Spleen (tissue), 11 donors: ENCODE data around the gene H1-8. TPM values are rescaled to one million over a fixed set of nuclear protein-coding genes. Genes with fewer than 3 reads are reported as not detected.
A peak's percentile ranks its signal among the peaks of the same experiment; 100 is the strongest.

Experiments used
- DNase-seq: peaks from one replicate; pipeline ENCODE4 v3.0.0-alpha.2; 2020
- H3K27ac ChIP-seq, 8 donors: fragments of 200-600 bp; sonication (generic) in 7 of 8; 1 replicate in 4 of 8; 2 replicates in 4 of 8; pipeline versions ENCODE4 v1.5.0 to v1.8.0; 2016 to 2021; ENCODE audit warnings: inconsistent platforms in 4 of 8, mild to moderate bottlenecking in 4 of 8, moderate library complexity in 1 of 8
- H3K27me3 ChIP-seq, 7 donors: fragments of 200-600 bp; sonication (generic) in 6 of 7; replicated peaks in 1 of 7; 1 replicate in 4 of 7; 2 replicates in 3 of 7; pipeline versions ENCODE4 v1.5.0 to v1.8.0; 2016 to 2021; ENCODE audit warnings: inconsistent platforms in 3 of 7, mild to moderate bottlenecking in 1 of 7
- H3K36me3 ChIP-seq, 6 donors: fragments of 200-600 bp; sonication (generic) in 5 of 6; 1 replicate in 4 of 6; 2 replicates in 2 of 6; pipeline versions ENCODE4 v1.5.0 to v1.8.0; 2016 to 2021; ENCODE audit warnings: inconsistent platforms in 2 of 6
- H3K4me1 ChIP-seq, 6 donors: fragments of 200-600 bp; sonication (generic) in 5 of 6; 1 replicate in 3 of 6; 2 replicates in 3 of 6; pipeline versions ENCODE4 v1.5.0 to v1.8.0; 2016 to 2021; ENCODE audit warnings: inconsistent platforms in 3 of 6
- H3K4me3 ChIP-seq, 8 donors: fragments of 200-600 bp; sonication (generic) in 7 of 8; 1 replicate in 4 of 8; 2 replicates in 4 of 8; pipeline versions ENCODE4 v1.5.0 to v1.8.0; 2016 to 2021; ENCODE audit warnings: inconsistent platforms in 4 of 8, mild to moderate bottlenecking in 4 of 8, moderate library complexity in 2 of 8
- H3K9me3 ChIP-seq, 8 donors: fragments of 200-600 bp; sonication (generic) in 7 of 8; 1 replicate in 4 of 8; 2 replicates in 4 of 8; pipeline versions ENCODE4 v1.5.0 to v1.8.0; 2016 to 2021; ENCODE audit warnings: inconsistent platforms in 4 of 8
- POLR2A ChIP-seq, 3 donors: fragments of 450-650 bp; IDR thresholded peaks; one replicate each; pipeline ENCODE4 v1.5.1; 2017; ENCODE audit warnings: antibody characterized with exemption in 3 of 3, mild to moderate bottlenecking in 1 of 3
- POLR2AphosphoS5 ChIP-seq, 3 donors: sonication (generic); formaldehyde crosslinking; IDR thresholded peaks; one replicate each; pipeline ENCODE4 v1.5.1; 2017; ENCODE audit warnings: antibody characterized with exemption in 3 of 3
- WGBS, 5 donors: extraction: QIAGEN DNeasy Blood & Tissue Kit in 3 of 5; methylation state at CpG; one replicate each; pipeline versions ENCODE4 v1.1.5 to v1.1.7; 2013 to 2018; 5-methylcytosine and 5-hydroxymethylcytosine counted together
- intact Hi-C: fragments of 100-400 bp; cut with DNase I; formaldehyde crosslinking; loops from one replicate; pipeline ENCODE4 v1.15.0; 2023; ENCODE audit warnings: low total_unique reads
- polyA plus RNA-seq, 3 donors: library from polyadenylated mRNA; stranded (reverse); fragments of 200-250 nt; gene quantifications; one replicate each; pipeline ENCODE4 v1.2.1, GENCODE V29; 2013
- total RNA-seq, 7 donors: library from RNA; depleted of rRNA in 3 of 7; stranded (reverse); fragments of >200 nt in 3 of 7; fragmentation: NEBNext Ultra II Directional in 4 of 7; extraction: Animal tissue kit (Norgen Biotek cat#: 25700) in 4 of 7; gene quantifications; one replicate each; pipeline versions ENCODE4 v1.1.0 to v1.2.1, GENCODE V29; 2016 to 2021
- TF ChIP-seq, protein P1 (sequence below), 11 experiments: fragments of 200-600 bp in 7 of 11; fragments of 450-650 bp in 4 of 11; sonication (generic) in 4 of 11; IDR thresholded peaks in 8 of 11; conservative IDR thresholded peaks in 3 of 11; 1 replicate in 7 of 11; 2 replicates in 4 of 11; pipeline versions ENCODE4 v1.4.0 to v1.8.0; 2016 to 2021; ENCODE audit warnings: antibody characterized with exemption in 11 of 11, inconsistent platforms in 4 of 11, mild to moderate bottlenecking in 1 of 11
- donor health status: healthy with polysubstance abuse.
- donor health status: DM: no; HTN: no; CAD: no; lungs with moderate emphysema.
- donor health status: DM: no; HTN: no; CAD: no.
- donor health status: Bipolar disorder and iron deficiency.
- donor health status: healthy.
- donor health status: DM: no; HTN: no; CAD: no.
- donor health status: DM: yes; HTN: yes; CAD: no.

H1-8 gene
- total and polyA plus RNA-seq, 10 donors, result not detected

DNA sequence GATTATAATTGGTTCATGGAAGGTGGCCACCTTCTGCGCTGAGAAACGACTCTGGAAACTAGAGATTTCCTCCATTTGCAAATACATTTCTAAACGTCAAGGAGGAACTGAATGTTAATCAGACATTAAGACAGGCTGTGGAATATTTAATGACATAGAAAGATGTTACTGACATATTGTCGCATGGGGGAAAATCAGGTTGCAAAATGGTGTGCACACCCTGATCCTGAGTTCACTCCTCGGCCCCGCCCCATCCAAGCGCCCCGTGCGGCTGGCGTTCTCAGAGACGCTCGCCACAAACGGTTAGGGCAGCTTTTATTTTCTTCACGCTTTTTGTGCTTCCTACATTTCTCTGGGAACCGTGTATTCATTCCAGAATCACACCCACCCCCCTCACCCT, 10.7 kb downstream of the H1-8 start:
- intact Hi-C loops, result no loop called here
- H3K27ac ChIP-seq, result peak overlapping the region in 1 of 8 donors; percentile 14
- no peaks in the 10 kb centered on the region for H3K9me3 ChIP-seq
- H3K4me1 ChIP-seq, result peaks cover 6 to 65% (median 35%) of the 10 kb centered on the region in 6 donors
- H3K27me3 ChIP-seq, result no peaks in the 10 kb centered on the region
- TF ChIP-seq POLR2AphosphoS5 (IDR thresholded peaks at IDR 0.05), result peak in 1 of 3 donors; percentile 19
- TF ChIP-seq, protein P1, sequence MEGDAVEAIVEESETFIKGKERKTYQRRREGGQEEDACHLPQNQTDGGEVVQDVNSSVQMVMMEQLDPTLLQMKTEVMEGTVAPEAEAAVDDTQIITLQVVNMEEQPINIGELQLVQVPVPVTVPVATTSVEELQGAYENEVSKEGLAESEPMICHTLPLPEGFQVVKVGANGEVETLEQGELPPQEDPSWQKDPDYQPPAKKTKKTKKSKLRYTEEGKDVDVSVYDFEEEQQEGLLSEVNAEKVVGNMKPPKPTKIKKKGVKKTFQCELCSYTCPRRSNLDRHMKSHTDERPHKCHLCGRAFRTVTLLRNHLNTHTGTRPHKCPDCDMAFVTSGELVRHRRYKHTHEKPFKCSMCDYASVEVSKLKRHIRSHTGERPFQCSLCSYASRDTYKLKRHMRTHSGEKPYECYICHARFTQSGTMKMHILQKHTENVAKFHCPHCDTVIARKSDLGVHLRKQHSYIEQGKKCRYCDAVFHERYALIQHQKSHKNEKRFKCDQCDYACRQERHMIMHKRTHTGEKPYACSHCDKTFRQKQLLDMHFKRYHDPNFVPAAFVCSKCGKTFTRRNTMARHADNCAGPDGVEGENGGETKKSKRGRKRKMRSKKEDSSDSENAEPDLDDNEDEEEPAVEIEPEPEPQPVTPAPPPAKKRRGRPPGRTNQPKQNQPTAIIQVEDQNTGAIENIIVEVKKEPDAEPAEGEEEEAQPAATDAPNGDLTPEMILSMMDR (IDR thresholded peaks at IDR 0.05 in 8 of 11, conservative IDR thresholded peaks at IDR 0.05 in 3 of 11), result no peak
- TF ChIP-seq POLR2A (IDR thresholded peaks at IDR 0.05), result no peak
- peaks cover 0 to 39% (median 18%) of the 10 kb centered on the region in 6 donors for H3K36me3 ChIP-seq
- no peak for DNase-seq
- no peak overlapping the region for H3K4me3 ChIP-seq
- WGBS, 5 donors, result 45 to 56% (median 52%) methylated on average over 15 of the region's 15 CpGs

DNA sequence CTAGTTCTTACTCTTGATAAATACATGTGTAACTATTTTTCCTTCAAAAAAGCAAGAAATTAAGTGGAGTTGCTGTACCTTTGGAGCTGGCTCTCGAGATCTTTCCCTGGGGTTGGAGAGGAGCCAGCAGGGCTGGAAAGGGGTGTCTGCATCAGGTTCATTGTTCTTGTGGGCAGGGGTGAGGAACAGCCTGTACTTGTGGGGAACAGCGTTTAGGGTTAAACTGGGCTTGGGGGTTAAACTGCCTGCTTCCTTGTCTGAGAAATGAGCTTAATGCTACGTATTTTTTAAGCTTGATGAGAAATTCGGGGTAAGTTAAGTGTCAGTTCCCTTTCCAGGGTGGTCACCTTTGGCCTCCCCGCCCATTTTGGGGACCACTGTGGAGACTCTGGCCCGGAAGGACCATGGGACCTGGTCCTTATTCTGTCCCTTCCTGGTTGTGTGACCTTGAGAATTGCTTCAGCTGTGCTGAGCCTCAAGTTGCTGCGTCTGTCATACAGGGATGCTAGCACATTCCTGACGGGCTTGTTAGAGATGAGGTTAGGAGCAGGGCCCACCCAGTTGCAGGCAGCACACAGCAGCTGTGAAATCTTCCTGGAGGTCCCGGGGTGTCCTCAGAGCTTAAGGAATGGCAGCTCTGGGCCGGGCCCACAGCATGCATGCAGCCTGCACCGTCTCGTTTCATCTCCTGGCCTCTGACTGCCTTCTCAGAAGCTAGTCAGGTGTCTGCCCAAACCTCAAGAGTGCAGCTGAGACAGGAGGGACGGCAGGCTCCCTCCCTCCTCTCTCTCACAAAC, 11.6 kb downstream of the H1-8 start:
- WGBS, 5 donors, result 42 to 60% (median 54%) methylated on average over 10 to 13 of the region's 13 CpGs
- Histone ChIP-seq H3K4me3 (no peak overlapping the region), H3K9me3 (no peaks in the 10 kb centered on the region), H3K4me1 (peaks cover 11 to 74% (median 42%) of the 10 kb centered on the region in 6 donors), H3K36me3 (peaks cover 0 to 47% (median 18%) of the 10 kb centered on the region in 6 donors), H3K27me3 (no peaks in the 10 kb centered on the region), H3K27ac (peak overlapping the region in 3 of 8 donors; percentile 14 to 31 (median 14))
- TF ChIP-seq POLR2A (IDR thresholded peaks at IDR 0.05) (no peak), POLR2AphosphoS5 (IDR thresholded peaks at IDR 0.05) (peak in 1 of 3 donors; percentile 23)
- DNase-seq, result no peak
- intact Hi-C loops, result no loop called here

GRCh38 chr3:129555153-129555550, 12.2 kb downstream of the H1-8 start:
- Histone ChIP-seq H3K36me3 (peaks cover 0 to 53% (median 21%) of the 10 kb centered on the region in 6 donors), H3K4me1 (peaks cover 11 to 80% (median 45%) of the 10 kb centered on the region in 6 donors)

GRCh38 chr3:129555616-129556357, 12.8 kb downstream of the H1-8 start:
- no peak for DNase-seq
- no peak overlapping the region for H3K4me3 ChIP-seq
- H3K4me1 ChIP-seq, result peaks cover 11 to 86% (median 49%) of the 10 kb centered on the region in 6 donors
- intact Hi-C loops, result no loop called here
- H3K27ac ChIP-seq, result peak overlapping the region in 2 of 8 donors; percentile 1 to 11
- H3K9me3 ChIP-seq, result no peaks in the 10 kb centered on the region
- H3K27me3 ChIP-seq, result no peaks in the 10 kb centered on the region
- peaks cover 0 to 60% (median 22%) of the 10 kb centered on the region in 6 donors for H3K36me3 ChIP-seq
- TF ChIP-seq POLR2AphosphoS5 (IDR thresholded peaks at IDR 0.05) (peak in 2 of 3 donors; percentile 23 to 57), POLR2A (IDR thresholded peaks at IDR 0.05) (no peak)
- TF ChIP-seq, protein P1 (IDR thresholded peaks at IDR 0.05 in 8 of 11, conservative IDR thresholded peaks at IDR 0.05 in 3 of 11), result no peak
- WGBS, 5 donors, result 71 to 80% (median 77%) methylated on average over 13 to 18 of the region's 18 CpGs

More at GRCh38 chr3:129555153-129555550, 12.2 kb downstream of the H1-8 start:
- H3K27ac ChIP-seq, result peak overlapping the region in 2 of 8 donors; percentile 14
- no peaks in the 10 kb centered on the region for H3K9me3 ChIP-seq
- no peak overlapping the region for H3K4me3 ChIP-seq
- TF ChIP-seq, protein P1 (IDR thresholded peaks at IDR 0.05 in 8 of 11, conservative IDR thresholded peaks at IDR 0.05 in 3 of 11), result no peak
- TF ChIP-seq POLR2AphosphoS5 (IDR thresholded peaks at IDR 0.05), result peak in 1 of 3 donors; percentile 20
- TF ChIP-seq POLR2A (IDR thresholded peaks at IDR 0.05), result no peak
- intact Hi-C loops, result no loop called here
- H3K27me3 ChIP-seq, result no peaks in the 10 kb centered on the region
- no peak for DNase-seq
- WGBS, 5 donors, result 67 to 79% (median 73%) methylated on average over 15 of the region's 15 CpGs
